Colonic mucosa (tissue), 4 donors: ENCODE measurements around the gene SLC22A8. TPM values are rescaled to one million over a fixed set of nuclear protein-coding genes. Genes with fewer than 3 reads are reported as not detected.

ENCODE experiments used
- DNase-seq: peaks from one replicate; pipeline ENCODE4 v3.0.0-alpha.2; 2020
- H3K27ac ChIP-seq: fragments of 200-600 bp; one replicate; pipeline ENCODE4 v1.8.0; 2021
- H3K27me3 ChIP-seq: fragments of 200-600 bp; one replicate; pipeline ENCODE4 v1.8.0; 2021
- H3K36me3 ChIP-seq: fragments of 200-600 bp; one replicate; pipeline ENCODE4 v1.8.0; 2021
- H3K4me1 ChIP-seq: fragments of 200-600 bp; one replicate; pipeline ENCODE4 v1.8.0; 2021; ENCODE audit warnings: mild to moderate bottlenecking
- H3K4me3 ChIP-seq: fragments of 200-600 bp; one replicate; pipeline ENCODE4 v1.8.0; 2021
- H3K9ac ChIP-seq, 2 donors: one replicate each; pipeline ENCODE4 v1.7.0; 2013; ENCODE audit warnings: control low read depth in 2 of 2, low read depth in 2 of 2, low read length in 2 of 2
- H3K9me3 ChIP-seq: fragments of 200-600 bp; one replicate; pipeline ENCODE4 v1.8.0; 2021
- CTCF ChIP-seq: fragments of 200-600 bp; IDR thresholded peaks from one replicate; pipeline ENCODE4 v1.8.0; 2022; ENCODE audit warnings: antibody characterized with exemption, mild to moderate bottlenecking
- intact Hi-C: fragments of 100-400 bp; cut with DNase I; formaldehyde crosslinking; loops from one replicate; pipeline ENCODE4 v1.14.1; 2022
- total RNA-seq, 2 donors: library from RNA; stranded (reverse); fragmentation: NEBNext Ultra II Directional in 1 of 2; extraction: Animal tissue kit (Norgen Biotek cat#: 25700) in 1 of 2; gene quantifications; one replicate each; pipeline ENCODE4 v1.2.1, GENCODE V29; 2021
- donor health status: healthy.
- donor health status: DM: no; HTN: no; CAD: no.
- donor health status: DM: no; HTN: no; CAD: no.

The SLC22A8 gene
- total RNA-seq, 2 donors from 2014 or later: not detected

- H3K9ac ChIP-seq: no peak overlapping the region
- H3K4me3 ChIP-seq: no peak overlapping the region
- TF ChIP-seq CTCF: no peak
- H3K9me3 ChIP-seq: no peaks in the 10 kb centered on the region
- no peaks in the 10 kb centered on the region for H3K36me3 ChIP-seq
- H3K4me1 ChIP-seq: no peaks in the 10 kb centered on the region
- no peaks in the 10 kb centered on the region for H3K27me3 ChIP-seq
- no peak for DNase-seq
- intact Hi-C loops: no loop called here
- no peak overlapping the region for H3K27ac ChIP-seq
Measured at GRCh38 chr11:63001456-63001855, 14.2 kb downstream of the SLC22A8 start.

- H3K9me3 ChIP-seq: no peaks in the 10 kb centered on the region
- H3K4me3 ChIP-seq: no peak overlapping the region
- no peak for DNase-seq
- H3K27ac ChIP-seq: no peak overlapping the region
- TF ChIP-seq CTCF: no peak
- no peaks in the 10 kb centered on the region for H3K4me1 ChIP-seq
- intact Hi-C loops: no loop called here
- no peaks in the 10 kb centered on the region for H3K27me3 ChIP-seq
- H3K9ac ChIP-seq: no peak overlapping the region
- H3K36me3 ChIP-seq: no peaks in the 10 kb centered on the region
Measured at GRCh38 chr11:62999649-63000048, 16.0 kb downstream of the SLC22A8 start.

- no peak for TF ChIP-seq CTCF
- H3K27ac ChIP-seq: no peak overlapping the region
- H3K9me3 ChIP-seq: no peaks in the 10 kb centered on the region
- intact Hi-C loops: no loop called here
- no peaks in the 10 kb centered on the region for H3K4me1 ChIP-seq
- no peak overlapping the region for H3K9ac ChIP-seq
- no peak overlapping the region for H3K4me3 ChIP-seq
- no peak for DNase-seq
- H3K27me3 ChIP-seq: no peaks in the 10 kb centered on the region
- no peaks in the 10 kb centered on the region for H3K36me3 ChIP-seq
Measured at GRCh38 chr11:62999156-62999555, 16.5 kb downstream of the SLC22A8 start.

- no peak for TF ChIP-seq CTCF
- no peaks in the 10 kb centered on the region for H3K27me3 ChIP-seq
- no peaks in the 10 kb centered on the region for H3K9me3 ChIP-seq
- H3K4me1 ChIP-seq: no peaks in the 10 kb centered on the region
- H3K27ac ChIP-seq: no peak overlapping the region
- intact Hi-C loops: no loop called here
- H3K9ac ChIP-seq: no peak overlapping the region
- H3K4me3 ChIP-seq: no peak overlapping the region
- no peaks in the 10 kb centered on the region for H3K36me3 ChIP-seq
- no peak for DNase-seq
Measured at GRCh38 chr11:62996271-62996670, 19.4 kb downstream of the SLC22A8 start.

- intact Hi-C loops: no loop called here
- Histone ChIP-seq H3K4me3 (no peak overlapping the region), H3K9ac (no peak overlapping the region), H3K4me1 (no peaks in the 10 kb centered on the region), H3K9me3 (no peaks in the 10 kb centered on the region), H3K27me3 (no peaks in the 10 kb centered on the region), H3K27ac (no peak overlapping the region), H3K36me3 (no peaks in the 10 kb centered on the region)
- DNase-seq: no peak
- no peak for TF ChIP-seq CTCF
Measured at GRCh38 chr11:62994775-62995174, 20.9 kb downstream of the SLC22A8 start.

GRCh38 chr11:62988276-62988675 is 27.4 kb downstream of the SLC22A8 start:
- Histone ChIP-seq H3K4me3 (no peak overlapping the region), H3K9me3 (no peaks in the 10 kb centered on the region), H3K36me3 (no peaks in the 10 kb centered on the region), H3K27me3 (no peaks in the 10 kb centered on the region), H3K9ac (no peak overlapping the region), H3K4me1 (no peaks in the 10 kb centered on the region), H3K27ac (no peak overlapping the region)
- intact Hi-C loops: no loop called here
- DNase-seq: no peak
- no peak for TF ChIP-seq CTCF
